Activated naive CD4-positive, alpha-beta T cell treated with anti-CD3 and anti-CD28 coated beads, Interleukin-2, amount 50 U/mL, for 24 hours (primary cell): ENCODE results near the gene CFAP206.

Experiments
- H3K27ac Mint-ChIP-seq: one replicate; pipeline ENCODE4 v1.8.0; 2021; ENCODE audit warnings: mild to moderate bottlenecking, mixed read lengths
- H3K27me3 Mint-ChIP-seq: one replicate; pipeline ENCODE4 v1.8.0; 2021; ENCODE audit warnings: mixed read lengths
- H3K36me3 Mint-ChIP-seq: one replicate; pipeline ENCODE4 v1.8.0; 2021; ENCODE audit warnings: mixed read lengths
- H3K4me1 Mint-ChIP-seq: one replicate; pipeline ENCODE4 v1.8.0; 2021; ENCODE audit warnings: mixed read lengths
- H3K4me3 Mint-ChIP-seq: one replicate; pipeline ENCODE4 v1.8.0; 2021; ENCODE audit warnings: mild to moderate bottlenecking, mixed read lengths
- H3K9me3 Mint-ChIP-seq: one replicate; pipeline ENCODE4 v1.8.0; 2021; ENCODE audit warnings: mixed read lengths

Gene CFAP206

GRCh38 chr6:87396595-87397392 is 11.0 kb upstream of the CFAP206 start:
- Mint-ChIP-seq H3K36me3 (no peaks in the 10 kb centered on the region), H3K4me3 (no peak overlapping the region), H3K27me3 (no peaks in the 10 kb centered on the region), H3K9me3 (no peaks in the 10 kb centered on the region), H3K4me1 (peaks cover 3% of the 10 kb centered on the region), H3K27ac (no peak overlapping the region)

GRCh38 chr6:87397656-87398055 is 10.1 kb upstream of the CFAP206 start:
- no peaks in the 10 kb centered on the region for H3K36me3 Mint-ChIP-seq
- H3K27me3 Mint-ChIP-seq: no peaks in the 10 kb centered on the region
- H3K4me3 Mint-ChIP-seq: no peak overlapping the region

GRCh38 chr6:87401832-87402231 is 5.9 kb upstream of the CFAP206 start:
- H3K9me3 Mint-ChIP-seq: no peaks in the 10 kb centered on the region

More at GRCh38 chr6:87397656-87398055, 10.1 kb upstream of the CFAP206 start:
- Mint-ChIP-seq H3K4me1 (peaks cover 3% of the 10 kb centered on the region), H3K27ac (no peak overlapping the region), H3K9me3 (no peaks in the 10 kb centered on the region)

GRCh38 chr6:87407561-87407900 is 241 bp upstream of the CFAP206 start:
- H3K9me3 Mint-ChIP-seq: no peaks in the 10 kb centered on the region
- no peaks in the 10 kb centered on the region for H3K36me3 Mint-ChIP-seq
- peaks cover 15% of the 10 kb centered on the region for H3K4me1 Mint-ChIP-seq
- H3K27me3 Mint-ChIP-seq: peaks cover 14% of the 10 kb centered on the region
- H3K27ac Mint-ChIP-seq: peak overlapping the region; percentile 36
- H3K4me3 Mint-ChIP-seq: peak overlapping the region; percentile 84

More at GRCh38 chr6:87401832-87402231, 5.9 kb upstream of the CFAP206 start:
- no peak overlapping the region for H3K27ac Mint-ChIP-seq
- H3K4me1 Mint-ChIP-seq: no peaks in the 10 kb centered on the region
- H3K27me3 Mint-ChIP-seq: peaks cover 8% of the 10 kb centered on the region
- H3K36me3 Mint-ChIP-seq: no peaks in the 10 kb centered on the region
- no peak overlapping the region for H3K4me3 Mint-ChIP-seq

GRCh38 chr6:87408721-87409155 is 966 bp downstream of the CFAP206 start:
- H3K4me3 Mint-ChIP-seq: peak overlapping the region; percentile 84

GRCh38 chr6:87419266-87419665 is 11.5 kb downstream of the CFAP206 start:
- H3K27ac Mint-ChIP-seq: no peak overlapping the region

More at GRCh38 chr6:87408721-87409155, 966 bp downstream of the CFAP206 start:
- Mint-ChIP-seq H3K9me3 (no peaks in the 10 kb centered on the region), H3K27me3 (peaks cover 14% of the 10 kb centered on the region), H3K4me1 (peaks cover 15% of the 10 kb centered on the region), H3K36me3 (no peaks in the 10 kb centered on the region), H3K27ac (no peak overlapping the region)

GRCh38 chr6:87420360-87420759 is 12.6 kb downstream of the CFAP206 start:
- no peak overlapping the region for H3K27ac Mint-ChIP-seq
- H3K27me3 Mint-ChIP-seq: no peaks in the 10 kb centered on the region
- no peak overlapping the region for H3K4me3 Mint-ChIP-seq
- H3K4me1 Mint-ChIP-seq: no peaks in the 10 kb centered on the region
- no peaks in the 10 kb centered on the region for H3K9me3 Mint-ChIP-seq
- no peaks in the 10 kb centered on the region for H3K36me3 Mint-ChIP-seq

More at GRCh38 chr6:87419266-87419665, 11.5 kb downstream of the CFAP206 start:
- Mint-ChIP-seq H3K4me1 (no peaks in the 10 kb centered on the region), H3K9me3 (no peaks in the 10 kb centered on the region), H3K27me3 (no peaks in the 10 kb centered on the region), H3K4me3 (no peak overlapping the region), H3K36me3 (no peaks in the 10 kb centered on the region)

GRCh38 chr6:87421576-87421975 is 13.8 kb downstream of the CFAP206 start:
- Mint-ChIP-seq H3K9me3 (no peaks in the 10 kb centered on the region), H3K27ac (no peak overlapping the region), H3K27me3 (no peaks in the 10 kb centered on the region), H3K36me3 (no peaks in the 10 kb centered on the region), H3K4me3 (no peak overlapping the region), H3K4me1 (no peaks in the 10 kb centered on the region)

- no peak overlapping the region for H3K27ac Mint-ChIP-seq
- H3K4me1 Mint-ChIP-seq: no peaks in the 10 kb centered on the region
- no peaks in the 10 kb centered on the region for H3K36me3 Mint-ChIP-seq
- H3K27me3 Mint-ChIP-seq: peaks cover 10% of the 10 kb centered on the region
- H3K4me3 Mint-ChIP-seq: no peak overlapping the region
- no peaks in the 10 kb centered on the region for H3K9me3 Mint-ChIP-seq
These were observed 19.0 kb downstream of the CFAP206 start for GRCh38 chr6:87426789-87427188.

- Mint-ChIP-seq H3K4me3 (no peak overlapping the region), H3K36me3 (no peaks in the 10 kb centered on the region), H3K27ac (no peak overlapping the region), H3K9me3 (no peaks in the 10 kb centered on the region), H3K4me1 (no peaks in the 10 kb centered on the region), H3K27me3 (peaks cover 14% of the 10 kb centered on the region)
These were observed 22.7 kb downstream of the CFAP206 start for GRCh38 chr6:87430499-87430898.

- Mint-ChIP-seq H3K27ac (no peak overlapping the region), H3K27me3 (peaks cover 14% of the 10 kb centered on the region), H3K4me3 (no peak overlapping the region), H3K4me1 (no peaks in the 10 kb centered on the region), H3K9me3 (no peaks in the 10 kb centered on the region), H3K36me3 (no peaks in the 10 kb centered on the region)
These were observed 23.5 kb downstream of the CFAP206 start for GRCh38 chr6:87431263-87431662.

- Mint-ChIP-seq H3K4me1 (no peaks in the 10 kb centered on the region), H3K9me3 (no peaks in the 10 kb centered on the region), H3K36me3 (no peaks in the 10 kb centered on the region), H3K4me3 (no peak overlapping the region), H3K27ac (no peak overlapping the region), H3K27me3 (peaks cover 7% of the 10 kb centered on the region)
These were observed 28.7 kb downstream of the CFAP206 start for GRCh38 chr6:87436435-87436834.

- H3K9me3 Mint-ChIP-seq: peaks cover 6% of the 10 kb centered on the region
- peaks cover 1% of the 10 kb centered on the region for H3K36me3 Mint-ChIP-seq
- no peak overlapping the region for H3K27ac Mint-ChIP-seq
- H3K27me3 Mint-ChIP-seq: peaks cover 9% of the 10 kb centered on the region
- no peak overlapping the region for H3K4me3 Mint-ChIP-seq
- H3K4me1 Mint-ChIP-seq: no peaks in the 10 kb centered on the region
These were observed 33.9 kb downstream of the CFAP206 start for GRCh38 chr6:87441711-87442110.

- no peaks in the 10 kb centered on the region for H3K4me1 Mint-ChIP-seq
- no peak overlapping the region for H3K4me3 Mint-ChIP-seq
- H3K9me3 Mint-ChIP-seq: peaks cover 6% of the 10 kb centered on the region
- peaks cover 14% of the 10 kb centered on the region for H3K27me3 Mint-ChIP-seq
- H3K36me3 Mint-ChIP-seq: peaks cover 5% of the 10 kb centered on the region
- H3K27ac Mint-ChIP-seq: no peak overlapping the region
These were observed 36.6 kb downstream of the CFAP206 start for GRCh38 chr6:87444362-87444761.

GRCh38 chr6:87465051-87465450 is 57.3 kb downstream of the CFAP206 start:
- H3K9me3 Mint-ChIP-seq: no peaks in the 10 kb centered on the region
- H3K36me3 Mint-ChIP-seq: peaks cover 3% of the 10 kb centered on the region
- no peaks in the 10 kb centered on the region for H3K4me1 Mint-ChIP-seq
- H3K4me3 Mint-ChIP-seq: no peak overlapping the region
- peaks cover 25% of the 10 kb centered on the region for H3K27me3 Mint-ChIP-seq
- H3K27ac Mint-ChIP-seq: no peak overlapping the region

- H3K27me3 Mint-ChIP-seq: peaks cover 5% of the 10 kb centered on the region
- peaks cover 26% of the 10 kb centered on the region for H3K4me1 Mint-ChIP-seq
These were observed 65.0 kb downstream of the CFAP206 start, which contains the start of gene SLC35A1 for GRCh38 chr6:87472525-87473418. Gene SLC35A1, plus strand, starts transcription at chr6:87472974. Its CDS starts 30 bp downstream, at chr6:87473004.

More at GRCh38 chr6:87472525-87473418, 65.0 kb downstream of the CFAP206 start, which contains the start of gene SLC35A1:
- Mint-ChIP-seq H3K27ac (peak within 1 kb of the TSS; percentile 99), H3K9me3 (no peaks in the 10 kb centered on the region), H3K36me3 (no peaks in the 10 kb centered on the region), H3K4me3 (peak within 1 kb of the TSS; percentile 99)
